GM12874 (cell line): ENCODE results near the gene PRKCD.

Experiments used
- CTCF ChIP-seq: IDR thresholded peaks from 2 replicates; pipeline ENCODE4 v1.5.1; 2011; ENCODE audit warnings: low read depth, mild to moderate bottlenecking, control low read depth, low read length, moderate library complexity; ENCODE audit not compliant: insufficient read depth

PRKCD gene

GRCh38 chr3:53202331-53203015 lies 41.5 kb downstream of the PRKCD start:
- TF ChIP-seq CTCF, result no peak

GRCh38 chr3:53211706-53212702 lies 51.0 kb downstream of the PRKCD start:
- no peak for TF ChIP-seq CTCF

- TF ChIP-seq CTCF, result no peak
These were observed 52.3 kb downstream of the PRKCD start for GRCh38 chr3:53213276-53213675.

- TF ChIP-seq CTCF, result no peak
These were observed 54.8 kb downstream of the PRKCD start for GRCh38 chr3:53215816-53216215.

- no peak for TF ChIP-seq CTCF
These were observed 55.7 kb downstream of the PRKCD start for GRCh38 chr3:53216723-53217122.

- no peak for TF ChIP-seq CTCF
These were observed 56.2 kb downstream of the PRKCD start for GRCh38 chr3:53217175-53217574.

- no peak for TF ChIP-seq CTCF
These were observed 57.1 kb downstream of the PRKCD start for GRCh38 chr3:53218131-53218530.
